Colon (tissue), 2 donors: ENCODE results near the gene BRSK2.
"Not testable (repeated sequence)": the region's sequence is repeated elsewhere in the genome, so short reads cannot be mapped to it uniquely, and the experiment has no call there.

Source experiments
- FAIRE-seq: peaks from 2 replicates; lab custom pipeline; 2012; peaks lifted over from hg19 to GRCh38; lab: Jason Lieb, UNC
- donor health status: control.
- donor health status: control.

The BRSK2 gene

GRCh38 chr11:1409852-1410125 lies 20.1 kb downstream of the BRSK2 start:
- not testable (repeated sequence) for FAIRE-seq

GRCh38 chr11:1410366-1411291 lies 20.9 kb downstream of the BRSK2 start:
- FAIRE-seq = no peak

- no peak for FAIRE-seq
These were observed 21.6 kb downstream of the BRSK2 start for GRCh38 chr11:1411301-1411700.

- not testable (repeated sequence) for FAIRE-seq
These were observed 22.0 kb downstream of the BRSK2 start for GRCh38 chr11:1411739-1412138.

- no peak for FAIRE-seq
These were observed 22.8 kb downstream of the BRSK2 start for GRCh38 chr11:1412377-1413095.

GRCh38 chr11:1414650-1415049 lies 24.9 kb downstream of the BRSK2 start:
- no peak for FAIRE-seq

GRCh38 chr11:1415631-1416030 lies 25.9 kb downstream of the BRSK2 start:
- no peak for FAIRE-seq

GRCh38 chr11:1418192-1418795 lies 28.6 kb downstream of the BRSK2 start:
- FAIRE-seq = not testable (repeated sequence)

GRCh38 chr11:1419811-1420210 lies 30.1 kb downstream of the BRSK2 start:
- no peak for FAIRE-seq

- FAIRE-seq = no peak
These were observed 31.6 kb downstream of the BRSK2 start for GRCh38 chr11:1421291-1421690.

GRCh38 chr11:1422481-1422880 lies 32.7 kb downstream of the BRSK2 start:
- FAIRE-seq = no peak

- FAIRE-seq = no peak
These were observed 33.2 kb downstream of the BRSK2 start for GRCh38 chr11:1422981-1423380.

- FAIRE-seq = not testable (repeated sequence)
These were observed 33.7 kb downstream of the BRSK2 start for GRCh38 chr11:1423406-1423805.

GRCh38 chr11:1425006-1425405 lies 35.3 kb downstream of the BRSK2 start:
- FAIRE-seq = no peak

- FAIRE-seq = no peak
These were observed 35.7 kb downstream of the BRSK2 start for GRCh38 chr11:1425439-1425838.

- FAIRE-seq = no peak
These were observed 39.1 kb downstream of the BRSK2 start for GRCh38 chr11:1428762-1429316.

GRCh38 chr11:1433568-1433967 lies 43.8 kb downstream of the BRSK2 start:
- no peak for FAIRE-seq

GRCh38 chr11:1433977-1434640 lies 44.4 kb downstream of the BRSK2 start:
- FAIRE-seq = no peak

- not testable (repeated sequence) for FAIRE-seq
These were observed 45.7 kb downstream of the BRSK2 start for GRCh38 chr11:1435479-1435819.

- FAIRE-seq = no peak
These were observed 46.2 kb downstream of the BRSK2 start for GRCh38 chr11:1435820-1436467.

- FAIRE-seq = no peak
These were observed 46.8 kb downstream of the BRSK2 start for GRCh38 chr11:1436468-1437039.
